ENCODE measurements around the gene GLI3. TPM values are rescaled to one million over a fixed set of nuclear protein-coding genes. Genes with fewer than 3 reads are reported as not detected.

The GLI3 gene
- total RNA-seq, 1 donor from 2014 or later = 57.0 TPM

DNA sequence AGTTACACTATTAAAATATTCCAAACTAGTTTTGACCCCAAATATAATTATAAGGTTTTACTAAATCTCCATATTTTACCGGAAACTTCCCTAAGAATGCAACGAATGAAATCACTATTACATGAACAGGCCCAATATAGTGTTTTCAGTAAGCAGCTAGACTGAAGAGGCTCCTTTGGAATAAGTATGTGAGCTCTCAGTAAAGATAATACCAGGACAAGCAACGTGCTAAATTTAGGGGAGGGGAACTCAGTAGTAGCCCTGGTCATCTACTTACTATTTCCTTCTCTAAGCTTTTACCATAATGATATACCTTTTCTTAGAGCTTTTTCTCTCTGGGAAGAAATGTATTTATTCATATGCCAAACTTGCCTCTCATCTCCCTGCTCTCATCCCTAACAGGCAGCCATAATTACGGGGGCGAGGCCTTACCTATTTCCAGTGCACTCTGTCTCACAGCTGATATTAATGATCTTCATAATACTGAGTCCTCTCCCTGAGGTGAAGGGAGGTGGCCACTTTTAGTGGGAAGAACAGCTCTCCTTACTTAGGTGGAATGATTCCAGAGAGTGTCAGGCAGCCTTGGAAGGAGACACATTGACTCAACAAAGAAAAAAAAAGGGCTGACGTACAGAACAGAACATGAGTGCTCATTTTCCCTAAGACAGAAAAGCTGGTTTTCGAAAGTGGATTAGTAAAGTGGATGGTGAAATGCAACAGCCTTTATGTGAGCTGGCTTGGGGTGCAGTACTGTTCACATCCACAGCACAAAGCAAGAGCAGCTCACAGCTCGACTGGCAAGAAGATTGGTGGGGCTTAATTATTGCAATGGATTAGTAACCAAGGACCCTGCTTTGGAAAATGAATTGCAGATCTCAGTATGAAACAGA, 165.4 kb downstream of the GLI3 start:
- no peak for TF ChIP-seq CTCF (IDR thresholded peaks at IDR 0.05)
- H3K27ac Mint-ChIP-seq (ENCODE audit: unreplicated experiment) = no peak overlapping the region
- no peaks in the 10 kb centered on the region for H3K27me3 Mint-ChIP-seq (ENCODE audit: unreplicated experiment)
- no peak overlapping the region for H3K4me3 Mint-ChIP-seq (ENCODE audit: unreplicated experiment)
- DNase-seq (ENCODE audit: extremely low spot score, unreplicated experiment) = no peak
- H3K36me3 Mint-ChIP-seq (ENCODE audit: unreplicated experiment) = peaks cover 28% of the 10 kb centered on the region
- peaks cover 30% of the 10 kb centered on the region for H3K4me1 Mint-ChIP-seq (ENCODE audit: unreplicated experiment)
- peaks cover 3% of the 10 kb centered on the region for H3K9me3 Mint-ChIP-seq (ENCODE audit: unreplicated experiment)

DNA sequence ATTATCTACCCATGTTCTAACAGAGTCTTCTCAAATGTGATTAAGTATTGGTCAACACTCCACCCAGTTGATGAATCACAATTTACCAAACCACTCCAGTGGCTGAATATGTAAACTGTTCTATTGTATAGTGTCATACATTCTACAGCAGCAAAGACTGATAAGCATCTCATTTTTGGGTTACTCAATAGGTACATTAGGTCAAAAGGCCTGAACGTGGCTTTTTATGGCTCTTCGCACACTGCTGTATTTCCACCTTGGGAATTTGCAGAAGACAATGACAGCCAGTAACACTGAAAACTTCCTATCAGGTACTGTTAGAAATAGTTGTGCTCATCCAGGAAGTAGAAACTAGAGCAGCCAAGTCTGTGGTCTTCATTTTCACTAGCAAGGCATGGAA, 166.9 kb downstream of the GLI3 start:
- no peak overlapping the region for H3K4me3 Mint-ChIP-seq (ENCODE audit: unreplicated experiment)
- H3K4me1 Mint-ChIP-seq (ENCODE audit: unreplicated experiment) = peaks cover 42% of the 10 kb centered on the region
- no peaks in the 10 kb centered on the region for H3K27me3 Mint-ChIP-seq (ENCODE audit: unreplicated experiment)
- H3K9me3 Mint-ChIP-seq (ENCODE audit: unreplicated experiment) = peaks cover 3% of the 10 kb centered on the region
- no peak for DNase-seq (ENCODE audit: extremely low spot score, unreplicated experiment)
- TF ChIP-seq CTCF (IDR thresholded peaks at IDR 0.05) = no peak
- peaks cover 20% of the 10 kb centered on the region for H3K36me3 Mint-ChIP-seq (ENCODE audit: unreplicated experiment)
- H3K27ac Mint-ChIP-seq (ENCODE audit: unreplicated experiment) = no peak overlapping the region

DNA sequence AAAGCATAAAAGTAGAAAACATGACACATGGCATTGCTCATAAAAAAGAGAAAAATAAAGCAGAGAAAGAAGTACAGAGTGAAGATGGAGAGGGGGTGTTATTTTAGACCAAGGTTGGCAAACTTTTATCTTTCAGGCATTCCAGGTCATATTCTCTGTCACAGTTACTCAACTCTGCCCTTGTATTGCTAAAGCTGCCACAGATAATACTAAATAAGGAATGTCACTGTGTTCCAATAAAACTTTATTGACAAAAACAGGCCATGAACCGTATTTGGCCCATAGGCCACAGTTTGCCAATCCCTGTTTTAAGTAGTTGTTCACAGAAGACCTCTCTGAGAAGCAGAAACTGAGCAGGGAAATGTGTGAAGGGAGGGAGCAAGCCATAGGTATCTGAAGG, 167.4 kb downstream of the GLI3 start:
- Mint-ChIP-seq H3K9me3 (ENCODE audit: unreplicated experiment) (peaks cover 3% of the 10 kb centered on the region), H3K27me3 (ENCODE audit: unreplicated experiment) (no peaks in the 10 kb centered on the region), H3K4me1 (ENCODE audit: unreplicated experiment) (peaks cover 44% of the 10 kb centered on the region), H3K4me3 (ENCODE audit: unreplicated experiment) (no peak overlapping the region), H3K36me3 (ENCODE audit: unreplicated experiment) (peaks cover 17% of the 10 kb centered on the region), H3K27ac (ENCODE audit: unreplicated experiment) (no peak overlapping the region)
- no peak for TF ChIP-seq CTCF (IDR thresholded peaks at IDR 0.05)
- DNase-seq (ENCODE audit: extremely low spot score, unreplicated experiment) = no peak

- peak overlapping the region; percentile 65 for H3K27ac Mint-ChIP-seq (ENCODE audit: unreplicated experiment)
- peaks cover 41% of the 10 kb centered on the region for H3K4me1 Mint-ChIP-seq (ENCODE audit: unreplicated experiment)
- no peaks in the 10 kb centered on the region for H3K27me3 Mint-ChIP-seq (ENCODE audit: unreplicated experiment)
- DNase-seq (ENCODE audit: extremely low spot score, unreplicated experiment) = no peak
- H3K4me3 Mint-ChIP-seq (ENCODE audit: unreplicated experiment) = no peak overlapping the region
- H3K9me3 Mint-ChIP-seq (ENCODE audit: unreplicated experiment) = peaks cover 3% of the 10 kb centered on the region
- TF ChIP-seq CTCF (IDR thresholded peaks at IDR 0.05) = no peak
- peaks cover 12% of the 10 kb centered on the region for H3K36me3 Mint-ChIP-seq (ENCODE audit: unreplicated experiment)
These were observed 168.3 kb downstream of the GLI3 start for GRCh38 chr7:42068554-42069280.

GRCh38 chr7:42065942-42066341, 171.1 kb downstream of the GLI3 start:
- Mint-ChIP-seq H3K4me3 (ENCODE audit: unreplicated experiment) (no peak overlapping the region), H3K27ac (ENCODE audit: unreplicated experiment) (peak overlapping the region; percentile 66), H3K36me3 (ENCODE audit: unreplicated experiment) (peaks cover 7% of the 10 kb centered on the region), H3K4me1 (ENCODE audit: unreplicated experiment) (peaks cover 34% of the 10 kb centered on the region), H3K27me3 (ENCODE audit: unreplicated experiment) (no peaks in the 10 kb centered on the region), H3K9me3 (ENCODE audit: unreplicated experiment) (peaks cover 3% of the 10 kb centered on the region)
- TF ChIP-seq CTCF (IDR thresholded peaks at IDR 0.05) = no peak
- DNase-seq (ENCODE audit: extremely low spot score, unreplicated experiment) = no peak
